ENCODE results near the gene TATDN2.
A peak's percentile ranks its signal among the peaks of the same experiment; 100 is the strongest.

TATDN2 gene

GRCh38 chr3:10215578-10216368, 32.5 kb upstream of the TATDN2 start:
- no peak overlapping the region for H3K27ac ChIP-seq
- TF ChIP-seq ZFX (IDR thresholded peaks at IDR 0.05) (no peak), CTCF (conservative IDR thresholded peaks at IDR 0.05) (no peak)

- TF ChIP-seq ZFX (IDR thresholded peaks at IDR 0.05), result no peak
- TF ChIP-seq CTCF (conservative IDR thresholded peaks at IDR 0.05), result no peak
- H3K27ac ChIP-seq, result no peak overlapping the region
Observed at GRCh38 chr3:10217359-10217758, 30.9 kb upstream of the TATDN2 start.

GRCh38 chr3:10219737-10220136, 28.5 kb upstream of the TATDN2 start:
- TF ChIP-seq ZFX (IDR thresholded peaks at IDR 0.05) (no peak), CTCF (conservative IDR thresholded peaks at IDR 0.05) (no peak)
- H3K27ac ChIP-seq, result no peak overlapping the region

GRCh38 chr3:10223676-10224639, 24.3 kb upstream of the TATDN2 start:
- no peak overlapping the region for H3K27ac ChIP-seq

GRCh38 chr3:10224794-10225665, 23.2 kb upstream of the TATDN2 start:
- H3K27ac ChIP-seq, result no peak overlapping the region
- peak; percentile 86 for TF ChIP-seq CTCF (conservative IDR thresholded peaks at IDR 0.05)
- no peak for TF ChIP-seq ZFX (IDR thresholded peaks at IDR 0.05)

More at GRCh38 chr3:10223676-10224639, 24.3 kb upstream of the TATDN2 start:
- TF ChIP-seq ZFX (IDR thresholded peaks at IDR 0.05), result no peak
- no peak for TF ChIP-seq CTCF (conservative IDR thresholded peaks at IDR 0.05)

- no peak overlapping the region for H3K27ac ChIP-seq
- TF ChIP-seq CTCF (conservative IDR thresholded peaks at IDR 0.05) (no peak), ZFX (IDR thresholded peaks at IDR 0.05) (no peak)
Observed at GRCh38 chr3:10226293-10226692, 22.0 kb upstream of the TATDN2 start.

Data from C4-2B (cell line).